ACC112 (cell line): ENCODE measurements around the gene OPTC.

ENCODE experiments used
- H2AFZ ChIP-seq: fragments of 200-600 bp; sonication (generic); one replicate; pipeline ENCODE4 v1.6.0; 2017; ENCODE audit warnings: antibody characterized with exemption, low read length; ENCODE audit not compliant: unreplicated experiment
- H3K27ac ChIP-seq: fragments of 200-600 bp; sonication (generic); 2 replicates; pipeline ENCODE4 v1.5.1; 2014; ENCODE audit warnings: low read depth, mild to moderate bottlenecking, antibody characterized with exemption, low read length, moderate library complexity
- H3K27me3 ChIP-seq: fragments of 200-600 bp; sonication (generic); 2 replicates; pipeline ENCODE4 v1.6.1; 2014; ENCODE audit warnings: mild to moderate bottlenecking, antibody characterized with exemption, low read length, moderate library complexity, mixed read lengths; ENCODE audit not compliant: insufficient read depth
- H3K36me3 ChIP-seq: fragments of 200-600 bp; sonication (generic); 2 replicates; pipeline ENCODE4 v1.6.1; 2016; ENCODE audit warnings: mild to moderate bottlenecking, antibody characterized with exemption, low read length, moderate library complexity, mixed read lengths; ENCODE audit not compliant: insufficient read depth
- H3K4me1 ChIP-seq: fragments of 200-600 bp; sonication (generic); one replicate; pipeline ENCODE4 v1.6.1; 2016; ENCODE audit warnings: low read length, mixed read lengths; ENCODE audit not compliant: insufficient read depth, unreplicated experiment, control insufficient read depth
- H3K4me3 ChIP-seq: fragments of 200-600 bp; sonication (generic); 2 replicates; pipeline ENCODE4 v1.5.1; 2014; ENCODE audit warnings: mild to moderate bottlenecking, low read depth, low read length
- H3K79me2 ChIP-seq: fragments of 200-600 bp; sonication (generic); one replicate; pipeline ENCODE4 v1.6.0; 2016; ENCODE audit warnings: low read length; ENCODE audit not compliant: control insufficient read depth, unreplicated experiment, insufficient read depth

Gene OPTC

DNA sequence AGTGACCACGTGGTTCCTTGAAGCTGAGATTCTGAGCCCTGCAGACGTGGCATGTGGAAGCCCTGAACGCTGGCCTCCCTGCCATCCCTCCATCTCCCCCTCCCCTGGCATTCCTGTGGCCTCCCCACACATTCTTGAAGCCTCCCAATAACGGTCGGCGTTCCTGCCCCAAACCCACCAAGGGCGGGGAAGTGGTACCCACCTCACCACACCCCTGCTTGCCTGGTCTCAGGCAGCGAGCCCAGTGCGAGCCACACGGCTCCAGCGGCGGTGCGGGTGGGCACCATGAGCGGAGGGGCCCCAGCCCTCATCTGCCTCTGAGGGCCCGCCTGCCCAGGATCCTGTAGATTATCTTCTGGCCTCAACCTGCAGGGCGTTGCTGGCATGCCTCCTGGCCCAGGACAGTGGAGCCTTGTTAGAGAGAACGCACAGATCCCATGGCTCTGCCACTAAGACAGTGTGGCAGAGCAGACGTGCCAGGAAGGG, 38.9 kb upstream of the OPTC start:
- H2AFZ ChIP-seq: no peak overlapping the region
- peaks cover 14% of the 10 kb centered on the region; the same call in 1 of the 2 replicates for H3K27me3 ChIP-seq
- H3K4me3 ChIP-seq: no peak overlapping the region
- no peaks in the 10 kb centered on the region for H3K4me1 ChIP-seq
- H3K27ac ChIP-seq: no peak overlapping the region
- H3K79me2 ChIP-seq: no peaks in the 10 kb centered on the region
- H3K36me3 ChIP-seq: no peaks in the 10 kb centered on the region

DNA sequence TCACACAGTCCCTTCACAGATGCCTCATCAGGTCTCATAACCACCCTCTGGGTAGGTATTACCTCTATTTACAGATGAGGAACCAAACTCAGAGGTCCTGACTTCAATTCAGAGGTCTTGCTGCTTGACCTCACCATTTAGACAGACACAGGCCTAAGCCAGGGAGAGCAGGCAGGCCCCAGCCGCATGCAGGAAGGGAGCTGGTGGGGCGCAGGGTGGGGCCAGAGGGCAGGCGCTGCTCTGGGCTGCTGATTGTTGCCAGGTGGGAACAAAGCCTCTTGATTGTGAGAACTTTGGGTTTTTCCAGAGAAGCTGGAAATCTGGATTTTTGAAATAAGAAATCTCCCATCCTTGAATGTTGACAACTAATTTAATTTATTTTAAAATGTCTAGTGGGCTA, 38.2 kb upstream of the OPTC start:
- no peaks in the 10 kb centered on the region for H3K36me3 ChIP-seq
- peaks cover 14% of the 10 kb centered on the region; the same call in 1 of the 2 replicates for H3K27me3 ChIP-seq
- no peak overlapping the region for H3K27ac ChIP-seq
- H3K4me1 ChIP-seq: no peaks in the 10 kb centered on the region
- H2AFZ ChIP-seq: no peak overlapping the region
- H3K79me2 ChIP-seq: no peaks in the 10 kb centered on the region
- H3K4me3 ChIP-seq: no peak overlapping the region

DNA sequence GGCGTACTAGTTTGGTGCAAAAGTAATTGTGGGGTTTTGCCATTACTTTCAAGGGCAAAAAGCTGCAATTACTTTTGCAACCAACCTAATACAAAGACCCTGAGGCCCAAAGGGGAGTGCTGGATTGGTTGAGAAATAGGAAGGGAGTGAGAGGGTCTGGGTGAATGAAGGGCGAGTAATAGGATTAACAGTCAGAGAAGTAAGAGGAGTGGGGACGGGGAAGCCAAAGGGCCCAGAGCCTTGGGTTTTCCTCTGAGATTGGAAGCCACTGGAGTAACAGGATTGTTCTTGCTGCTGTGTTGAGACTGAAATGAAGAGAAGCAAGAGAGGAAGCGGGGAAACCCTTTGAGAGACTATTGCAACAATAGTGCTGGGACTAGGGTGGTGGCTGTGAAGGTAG, 37.4 kb upstream of the OPTC start:
- Histone ChIP-seq H2AFZ (no peak overlapping the region), H3K36me3 (no peaks in the 10 kb centered on the region), H3K4me3 (no peak overlapping the region), H3K4me1 (no peaks in the 10 kb centered on the region), H3K27me3 (peaks cover 14% of the 10 kb centered on the region; the same call in 1 of the 2 replicates), H3K27ac (no peak overlapping the region), H3K79me2 (no peaks in the 10 kb centered on the region)

DNA sequence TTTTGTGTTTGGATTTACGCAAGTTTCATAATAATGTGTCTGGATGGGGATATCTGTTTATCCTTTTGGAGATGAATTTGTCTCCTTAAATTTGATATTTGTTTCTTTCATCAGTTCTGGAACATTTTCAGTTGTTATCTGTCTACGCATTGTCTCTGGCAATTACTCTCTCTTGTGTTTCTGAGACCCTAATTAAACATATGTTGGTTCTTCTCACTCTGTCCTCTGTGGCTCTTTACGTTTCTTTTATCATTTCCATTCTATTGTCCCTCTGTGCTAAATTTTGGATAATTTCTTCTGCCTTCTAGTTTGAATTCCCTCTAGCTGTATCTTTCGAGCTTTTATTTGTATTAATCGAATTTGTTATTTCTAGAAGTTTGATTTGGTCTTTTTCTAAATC, 35.9 kb upstream of the OPTC start:
- Histone ChIP-seq H3K27me3 (0 out of 2 replicates have a peak, but pooled peaks cover 3% of the 10 kb centered on the region), H3K4me3 (no peak overlapping the region), H2AFZ (no peak overlapping the region), H3K79me2 (no peaks in the 10 kb centered on the region), H3K27ac (no peak overlapping the region), H3K36me3 (no peaks in the 10 kb centered on the region), H3K4me1 (peaks cover 4% of the 10 kb centered on the region)

DNA sequence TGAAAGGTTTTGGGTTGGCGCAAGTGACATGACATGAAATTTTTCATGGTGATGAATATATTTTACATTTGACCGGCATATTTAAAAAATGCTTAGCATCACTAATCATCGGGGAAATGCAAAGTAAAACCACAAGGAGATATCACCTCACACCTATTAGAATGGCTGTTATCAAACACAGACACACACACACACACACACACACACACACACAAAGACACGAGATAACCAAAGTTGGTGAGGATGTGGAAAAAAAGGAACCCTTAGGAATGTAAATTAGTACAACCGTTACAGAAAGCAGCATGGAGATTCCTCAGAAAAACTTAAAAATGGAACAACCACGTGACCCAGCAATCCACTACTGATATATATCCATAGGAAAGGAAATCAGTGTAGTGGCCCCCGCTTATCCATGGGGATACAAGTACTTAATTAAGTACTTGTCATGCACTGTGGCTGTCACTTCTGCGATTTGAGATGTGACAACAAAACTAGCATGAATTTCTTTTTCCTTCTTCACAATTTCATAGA, 34.2 kb upstream of the OPTC start:
- Histone ChIP-seq H3K4me3 (no peak overlapping the region), H2AFZ (no peak overlapping the region), H3K4me1 (peaks cover 13% of the 10 kb centered on the region), H3K27me3 (no peaks in the 10 kb centered on the region), H3K36me3 (no peaks in the 10 kb centered on the region), H3K27ac (no peak overlapping the region), H3K79me2 (no peaks in the 10 kb centered on the region)

DNA sequence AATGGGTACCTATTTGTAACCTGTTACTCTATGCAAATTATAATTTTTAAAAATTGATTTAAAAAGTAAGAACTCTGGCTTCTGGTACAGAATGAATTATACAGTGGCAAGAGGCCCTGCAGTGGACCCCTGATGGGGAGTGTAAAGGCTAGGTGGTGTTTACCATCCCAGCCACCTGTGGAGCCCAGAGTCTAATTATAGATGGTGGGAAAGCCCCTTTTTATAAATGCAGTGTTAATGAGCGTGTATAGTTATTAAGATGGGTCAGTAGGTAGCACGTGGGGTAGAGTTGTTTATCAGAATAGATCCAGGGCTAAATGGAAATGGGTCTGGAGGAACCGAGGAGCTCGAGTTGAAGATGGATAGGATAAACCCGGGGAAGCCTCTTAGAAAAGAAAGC, 32.2 kb upstream of the OPTC start:
- H3K27ac ChIP-seq: no peak overlapping the region
- H3K36me3 ChIP-seq: no peaks in the 10 kb centered on the region
- H3K79me2 ChIP-seq: no peaks in the 10 kb centered on the region
- no peaks in the 10 kb centered on the region for H3K27me3 ChIP-seq
- H2AFZ ChIP-seq: no peak overlapping the region
- H3K4me1 ChIP-seq: peaks cover 13% of the 10 kb centered on the region
- H3K4me3 ChIP-seq: no peak overlapping the region

DNA sequence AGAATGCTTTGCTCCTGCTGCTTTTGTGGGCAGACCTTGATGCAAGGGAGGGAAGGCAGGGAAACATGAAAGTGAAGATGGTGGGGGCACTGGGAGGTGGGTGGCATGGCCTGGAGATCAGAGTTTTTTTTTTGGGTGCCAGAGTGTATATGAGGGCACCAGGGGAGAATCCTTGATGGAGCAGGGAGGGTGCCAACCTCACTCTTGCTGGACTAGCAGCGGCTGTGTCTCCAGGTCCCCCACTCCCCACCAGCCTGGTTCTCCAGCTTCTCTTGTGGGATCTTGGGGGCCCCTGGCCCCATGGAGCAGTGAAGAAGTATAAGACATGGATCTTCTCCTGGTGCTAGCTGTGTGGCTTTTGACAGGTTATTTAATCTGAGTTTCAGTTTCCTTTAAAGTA, 31.8 kb upstream of the OPTC start:
- H3K79me2 ChIP-seq: no peaks in the 10 kb centered on the region
- H3K4me3 ChIP-seq: no peak overlapping the region
- no peak overlapping the region for H3K27ac ChIP-seq
- H3K4me1 ChIP-seq: peaks cover 13% of the 10 kb centered on the region
- H3K27me3 ChIP-seq: no peaks in the 10 kb centered on the region
- H3K36me3 ChIP-seq: no peaks in the 10 kb centered on the region
- no peak overlapping the region for H2AFZ ChIP-seq

DNA sequence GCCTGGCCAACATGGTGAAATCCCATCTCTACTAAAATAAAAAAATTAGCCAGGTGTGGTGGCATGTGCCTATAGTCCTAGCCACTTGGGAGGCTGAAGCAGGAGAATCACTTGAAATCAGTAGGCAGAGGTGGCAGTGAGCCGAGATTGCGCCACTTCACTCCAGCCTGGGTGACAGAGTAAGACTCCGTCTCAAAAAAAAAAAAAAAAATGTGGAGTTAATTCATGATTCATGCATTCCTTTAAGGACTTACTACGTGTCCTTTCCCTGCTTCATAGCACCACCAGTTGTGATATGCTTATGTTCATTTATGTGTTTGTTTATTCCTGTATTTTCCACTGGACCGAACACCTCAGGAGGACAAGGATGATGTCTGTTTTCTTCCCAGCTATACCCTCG, 31.1 kb upstream of the OPTC start:
- Histone ChIP-seq H3K36me3 (no peaks in the 10 kb centered on the region), H3K4me3 (no peak overlapping the region), H3K79me2 (no peaks in the 10 kb centered on the region), H3K27me3 (no peaks in the 10 kb centered on the region), H2AFZ (peak overlapping the region; percentile 59), H3K27ac (peak overlapping the region; percentile 36), H3K4me1 (peaks cover 13% of the 10 kb centered on the region)

DNA sequence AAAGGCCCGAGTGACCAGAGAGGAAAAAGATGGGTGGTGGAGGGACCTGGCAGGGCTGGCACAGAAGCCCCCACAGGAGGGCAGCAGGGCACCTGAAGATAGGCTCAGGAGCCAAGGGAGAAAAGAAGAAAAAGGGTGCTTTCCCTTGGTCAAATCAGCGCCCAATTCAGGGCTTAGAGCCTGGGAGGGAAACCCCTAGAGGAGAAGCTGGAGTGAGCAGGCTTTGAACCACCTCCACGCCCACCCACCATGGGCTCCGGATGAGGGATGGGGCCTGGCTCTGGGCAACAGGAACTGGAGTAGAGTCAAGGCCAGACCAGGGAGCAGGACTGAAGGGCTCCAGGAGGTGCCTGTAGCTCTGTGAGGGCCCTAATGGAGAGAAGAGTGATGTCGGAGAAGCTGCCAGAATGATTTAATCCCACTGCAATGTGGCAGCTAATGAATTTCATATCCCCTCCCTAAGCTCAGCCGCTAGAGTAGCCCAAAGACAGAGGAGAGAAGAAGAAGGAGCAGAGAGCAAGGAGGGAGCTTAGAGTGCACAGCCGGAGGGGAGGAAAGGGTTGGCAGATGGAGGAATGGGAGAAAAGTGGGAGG, 30.4 kb upstream of the OPTC start:
- Histone ChIP-seq H3K27ac (no peak overlapping the region), H3K36me3 (no peaks in the 10 kb centered on the region), H2AFZ (peak overlapping the region; percentile 59), H3K4me1 (peaks cover 13% of the 10 kb centered on the region), H3K79me2 (no peaks in the 10 kb centered on the region), H3K4me3 (no peak overlapping the region), H3K27me3 (no peaks in the 10 kb centered on the region)

DNA sequence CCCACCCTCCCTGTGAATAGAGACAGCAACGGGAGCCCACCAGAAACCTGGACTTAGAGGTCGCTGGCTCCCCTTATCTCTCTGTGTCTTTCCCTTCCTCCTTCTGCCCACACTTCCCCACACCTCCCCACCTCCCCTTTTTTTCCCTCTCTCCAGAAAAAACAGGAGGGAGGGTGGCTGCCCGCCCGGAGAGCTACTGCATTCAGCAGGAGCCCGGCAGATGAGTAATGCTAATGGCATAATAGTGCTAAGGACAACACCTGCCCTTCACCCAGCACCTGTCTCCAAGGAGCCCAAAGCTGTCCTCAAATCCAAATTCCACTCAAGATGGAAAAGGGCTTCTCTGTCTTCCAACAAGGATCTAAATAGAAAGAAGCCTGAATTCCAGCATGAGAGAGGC, 29.7 kb upstream of the OPTC start:
- H2AFZ ChIP-seq: no peak overlapping the region
- peaks cover 13% of the 10 kb centered on the region for H3K4me1 ChIP-seq
- H3K27ac ChIP-seq: no peak overlapping the region
- H3K27me3 ChIP-seq: no peaks in the 10 kb centered on the region
- no peak overlapping the region for H3K4me3 ChIP-seq
- no peaks in the 10 kb centered on the region for H3K36me3 ChIP-seq
- H3K79me2 ChIP-seq: no peaks in the 10 kb centered on the region

DNA sequence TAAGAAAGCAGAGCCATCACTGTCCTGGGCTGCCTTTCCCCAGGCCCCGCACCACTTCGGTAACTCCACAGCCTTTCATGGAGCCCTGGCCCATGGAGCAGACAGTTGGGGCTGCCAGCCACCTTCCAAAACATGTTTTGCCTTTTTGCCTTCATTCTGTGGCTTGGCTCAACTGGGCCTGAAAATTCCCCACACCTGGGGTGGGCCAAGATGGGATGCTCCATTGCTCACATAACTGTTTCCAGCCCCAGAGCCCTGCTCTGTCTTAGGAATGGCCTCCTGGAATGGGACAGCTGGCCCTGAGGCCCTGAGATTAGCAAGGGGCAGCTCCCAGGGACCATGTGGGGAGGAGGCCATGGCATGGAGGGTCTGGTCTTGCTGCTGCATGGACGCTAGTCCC, 29.2 kb upstream of the OPTC start:
- Histone ChIP-seq H3K79me2 (no peaks in the 10 kb centered on the region), H3K27me3 (no peaks in the 10 kb centered on the region), H2AFZ (no peak overlapping the region), H3K4me3 (no peak overlapping the region), H3K4me1 (peaks cover 13% of the 10 kb centered on the region), H3K36me3 (no peaks in the 10 kb centered on the region), H3K27ac (no peak overlapping the region)
